ENCODE results near the gene PPP1R13L.

DNA sequence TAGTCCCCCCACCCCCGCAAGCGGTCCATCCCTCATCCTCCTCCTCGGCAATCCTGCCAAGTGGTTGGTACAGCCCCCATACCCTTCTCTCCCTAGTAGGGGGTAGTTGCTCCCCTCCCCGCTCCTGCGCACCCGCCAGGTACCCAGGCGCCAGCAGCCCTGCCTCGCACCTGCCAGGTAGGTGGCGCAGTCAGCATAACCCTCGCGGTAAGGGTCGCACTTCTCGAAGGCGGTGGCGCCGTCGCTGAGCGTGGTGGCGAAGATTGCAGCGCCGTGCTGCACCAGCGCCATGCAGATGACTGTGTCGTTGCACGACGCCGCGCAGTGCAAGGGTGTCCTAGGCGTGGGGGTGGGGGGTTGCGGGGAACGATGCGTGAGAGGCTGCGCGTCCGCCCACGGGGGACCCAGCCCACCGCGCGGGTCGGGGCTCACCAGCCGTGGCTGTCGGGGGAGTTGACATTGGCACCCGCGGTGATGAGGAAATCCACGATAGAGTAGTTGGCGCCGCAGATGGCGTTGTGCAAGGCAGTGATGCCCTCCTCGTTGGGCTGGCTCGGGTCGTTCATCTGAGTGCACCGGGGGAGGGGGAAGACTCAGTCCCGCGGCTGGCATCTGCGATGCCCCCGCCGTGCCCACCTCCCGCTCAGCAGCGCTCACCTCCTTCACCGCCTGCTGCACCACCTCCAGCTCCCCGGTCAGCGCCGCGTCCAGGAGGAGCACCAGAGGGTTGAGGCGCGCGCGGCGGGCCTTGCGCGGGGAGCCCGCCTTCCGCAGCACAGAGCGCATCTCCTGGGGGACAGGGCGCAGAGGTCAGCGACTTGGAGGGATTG lies 19.3 kb downstream of the PPP1R13L start:
- TF ChIP-seq, protein P1, sequence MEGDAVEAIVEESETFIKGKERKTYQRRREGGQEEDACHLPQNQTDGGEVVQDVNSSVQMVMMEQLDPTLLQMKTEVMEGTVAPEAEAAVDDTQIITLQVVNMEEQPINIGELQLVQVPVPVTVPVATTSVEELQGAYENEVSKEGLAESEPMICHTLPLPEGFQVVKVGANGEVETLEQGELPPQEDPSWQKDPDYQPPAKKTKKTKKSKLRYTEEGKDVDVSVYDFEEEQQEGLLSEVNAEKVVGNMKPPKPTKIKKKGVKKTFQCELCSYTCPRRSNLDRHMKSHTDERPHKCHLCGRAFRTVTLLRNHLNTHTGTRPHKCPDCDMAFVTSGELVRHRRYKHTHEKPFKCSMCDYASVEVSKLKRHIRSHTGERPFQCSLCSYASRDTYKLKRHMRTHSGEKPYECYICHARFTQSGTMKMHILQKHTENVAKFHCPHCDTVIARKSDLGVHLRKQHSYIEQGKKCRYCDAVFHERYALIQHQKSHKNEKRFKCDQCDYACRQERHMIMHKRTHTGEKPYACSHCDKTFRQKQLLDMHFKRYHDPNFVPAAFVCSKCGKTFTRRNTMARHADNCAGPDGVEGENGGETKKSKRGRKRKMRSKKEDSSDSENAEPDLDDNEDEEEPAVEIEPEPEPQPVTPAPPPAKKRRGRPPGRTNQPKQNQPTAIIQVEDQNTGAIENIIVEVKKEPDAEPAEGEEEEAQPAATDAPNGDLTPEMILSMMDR (IDR thresholded peaks at IDR 0.05; ENCODE audit: low read depth, low read length, poor library complexity, severe bottlenecking) = no peak
- TF ChIP-seq EZH2phosphoT487 (IDR thresholded peaks at IDR 0.05; ENCODE audit: borderline replicate concordance, low read length) = no peak
